GM12878 (cell line): Measurements from ENCODE around the gene DIP2C. TPM values are rescaled to one million over a fixed set of nuclear protein-coding genes. Genes with fewer than 3 reads are reported as not detected.

Experiments used
- ATAC-seq: fragments of 200-7000 bp; cut with Tn5 transposase; 3 replicates; pipeline ENCODE4 v1.9.1; 2020; ENCODE audit warnings: mild to moderate bottlenecking, moderate library complexity
- BruUV-seq: library from RNA; stranded (reverse); fragments of 400-500 nt; replicated peaks from 2 replicates; lab custom pipeline; 2021; lab: Mats Ljungman, UMichigan
- CTCF ChIA-PET: fragments of 300-600 bp; sonication (Branson Sonifier 250); formaldehyde crosslinking; extraction: SDS; loops from one replicate; lab custom pipeline; 2021; ENCODE audit warnings: inconsistent platforms; lab: Yijun Ruan, JAX
- POLR2A ChIA-PET: fragments of 350-600 bp; formaldehyde crosslinking; extraction: SDS; loops from one replicate; lab custom pipeline; 2021; ENCODE audit warnings: inconsistent platforms; lab: Charles Lee
- RAD21 ChIA-PET: fragments of 300-600 bp; sonication (Branson Sonifier 250); formaldehyde crosslinking; loops from one replicate; lab custom pipeline; 2023; ENCODE audit warnings: antibody characterized with exemption; ENCODE audit not compliant: unreplicated experiment; lab: Charles Lee
- SMC1A ChIA-PET: fragments of 300-600 bp; sonication (Branson Sonifier 250); formaldehyde crosslinking; loops from one replicate; lab custom pipeline; 2023; ENCODE audit not compliant: unreplicated experiment, uncharacterized antibody; lab: Charles Lee
- DNase-seq: peaks from one replicate; pipeline ENCODE4 v3.0.0-alpha.2; 2011; ENCODE audit warnings: low read depth, low spot score
- FAIRE-seq: peaks from 3 replicates; lab custom pipeline; 2011; peaks lifted over from hg19 to GRCh38; lab: Jason Lieb, UNC
- H2AFZ ChIP-seq: 2 replicates; pipeline ENCODE4 v1.6.0; 2011; ENCODE audit warnings: low read depth, low read length, control low read depth; ENCODE audit not compliant: control insufficient read depth
- H3K27ac ChIP-seq: 2 replicates; pipeline ENCODE4 v1.5.1; 2011; ENCODE audit warnings: control low read depth; ENCODE audit not compliant: control insufficient read depth, insufficient read depth
- H3K27me3 ChIP-seq, 2 experiments: replicated peaks in 1 of 2; 2 replicates each; pipeline versions ENCODE4 v1.6.0 to v1.6.1; 2011; ENCODE audit warnings: low read length in 1 of 2; ENCODE audit not compliant: control insufficient read depth in 2 of 2, insufficient read depth in 2 of 2
- H3K36me3 ChIP-seq, 2 experiments: 2 replicates each; pipeline ENCODE4 v1.5.1; 2011; ENCODE audit warnings: low read length in 1 of 2; ENCODE audit not compliant: control insufficient read depth in 2 of 2, insufficient read depth in 2 of 2
- H3K4me1 ChIP-seq: 2 replicates; pipeline ENCODE4 v1.6.1; 2011; ENCODE audit warnings: mild to moderate bottlenecking, low read length, moderate library complexity, mixed read lengths; ENCODE audit not compliant: control insufficient read depth, insufficient read depth
- H3K4me2 ChIP-seq: 2 replicates; pipeline ENCODE4 v1.6.0; 2011; ENCODE audit warnings: control low read depth; ENCODE audit not compliant: control insufficient read depth, insufficient read depth
- H3K4me3 ChIP-seq: fragments of 200-600 bp; sonication (generic); 2 replicates; pipeline ENCODE4 v1.5.1; 2016
- H3K79me2 ChIP-seq: 2 replicates; pipeline ENCODE4 v1.6.0; 2011; ENCODE audit warnings: low read length; ENCODE audit not compliant: control insufficient read depth, insufficient read depth
- H3K9ac ChIP-seq: 2 replicates; pipeline ENCODE4 v1.8.0; 2011; ENCODE audit warnings: low read length, control low read depth, mixed read lengths; ENCODE audit not compliant: control insufficient read depth, insufficient read depth
- H3K9me3 ChIP-seq: replicated peaks from 3 replicates; pipeline ENCODE4 v1.5.1; 2011; ENCODE audit warnings: mild to moderate bottlenecking, low read length; ENCODE audit not compliant: control insufficient read depth, insufficient read depth
- H4K20me1 ChIP-seq: 2 replicates; pipeline ENCODE4 v1.6.0; 2011; ENCODE audit not compliant: control insufficient read depth, insufficient read depth
- CHD4 ChIP-seq: fragments of 200-600 bp; sonication (generic); IDR thresholded peaks from 2 replicates; pipeline ENCODE4 v1.6.1; 2016; ENCODE audit warnings: mild to moderate bottlenecking
- E2F8 ChIP-seq: fragments of 450-650 bp; IDR thresholded peaks from 2 replicates; pipeline ENCODE4 v1.6.1; 2018; ENCODE audit warnings: mild to moderate bottlenecking, low read depth, moderate library complexity; ENCODE audit not compliant: partially characterized antibody
- EP300 ChIP-seq, 2 experiments: fragments of 150-350 bp in 1 of 2; IDR thresholded peaks; 2 replicates each; pipeline ENCODE4 v1.6.1; 2011 to 2012; ENCODE audit warnings: low read depth in 2 of 2, low read length in 2 of 2, borderline replicate concordance in 1 of 2, improper control_type of control experiment in 1 of 2, inconsistent platforms in 1 of 2; ENCODE audit not compliant: control insufficient read depth in 1 of 2
- ESRRA ChIP-seq: IDR thresholded peaks from 2 replicates; pipeline ENCODE4 v1.6.1; 2012; ENCODE audit warnings: mild to moderate bottlenecking, low read length, improper control_type of control experiment
- ETV6 ChIP-seq, 2 experiments: fragments of 450-650 bp in 1 of 2; IDR thresholded peaks in 1 of 2; conservative IDR thresholded peaks in 1 of 2; 2 replicates each; pipeline ENCODE4 v1.6.1; 2014; ENCODE audit warnings: antibody characterized with exemption in 1 of 2, borderline replicate concordance in 1 of 2, low read depth in 1 of 2, mild to moderate bottlenecking in 1 of 2, moderate library complexity in 1 of 2
- EZH2 ChIP-seq: IDR thresholded peaks from 2 replicates; pipeline ENCODE4 v1.6.1; 2012; ENCODE audit warnings: low read depth, mild to moderate bottlenecking, control low read depth, inconsistent platforms, low read length, borderline replicate concordance; ENCODE audit not compliant: control insufficient read depth
- NBN ChIP-seq: fragments of 450-650 bp; IDR thresholded peaks from 2 replicates; pipeline ENCODE4 v1.6.1; 2016
- NRF1 ChIP-seq: conservative IDR thresholded peaks from 2 replicates; pipeline ENCODE4 v1.6.1; 2011; ENCODE audit warnings: mild to moderate bottlenecking, low read depth, low read length, improper control_type of control experiment
- SKIL ChIP-seq: fragments of 450-650 bp; IDR thresholded peaks from 2 replicates; pipeline ENCODE4 v1.6.1; 2017; ENCODE audit warnings: mild to moderate bottlenecking, low read depth, inconsistent platforms; ENCODE audit not compliant: poor library complexity, severe bottlenecking
- TCF3 ChIP-seq: IDR thresholded peaks from 2 replicates; pipeline ENCODE4 v1.6.1; 2012; ENCODE audit warnings: low read depth, mild to moderate bottlenecking, low read length, borderline replicate concordance; ENCODE audit not compliant: insufficient read depth
- ZNF592 ChIP-seq: fragments of 450-650 bp; IDR thresholded peaks from 2 replicates; pipeline ENCODE4 v1.6.1; 2017; ENCODE audit warnings: mild to moderate bottlenecking, moderate library complexity
- ZSCAN29 ChIP-seq: fragments of 450-650 bp; IDR thresholded peaks from 2 replicates; pipeline ENCODE4 v1.6.1; 2017; ENCODE audit warnings: mild to moderate bottlenecking, moderate library complexity
- WGBS: methylation state at CpG from one replicate; pipeline ENCODE4 v1.1.6; 2016; ENCODE audit warnings: low lambda C conversion rate; ENCODE audit not compliant: insufficient replicate concordance, insufficient coverage; ENCODE audit errors: missing lambda C conversion rate; 5-methylcytosine and 5-hydroxymethylcytosine counted together
- in situ Hi-C: fragments of 300-500 bp; cut with MboI; formaldehyde crosslinking; loops from 9 replicates; pipeline ENCODE4 v1.14.3; 2018; ENCODE audit warnings: mixed read lengths
- intact Hi-C: fragments of 100-400 bp; cut with micrococcal nuclease; formaldehyde crosslinking; loops from one replicate; pipeline ENCODE4 v1.14.2; 2022; ENCODE audit not compliant: unreplicated experiment
- polyA plus RNA-seq, 11 experiments: library from polyadenylated mRNA; depleted of rRNA in 4 of 11; unstranded in 6 of 11; stranded (reverse) in 5 of 11; fragments of >200 nt; fragmentation: Nextera tagmentation in 4 of 11; fragmentation: Illumina TruSeq in 1 of 11; extraction: Ambion mirVana in 4 of 11; extraction: Trizol in 1 of 11; gene quantifications; 1 replicate in 1 of 11; 2 replicates in 10 of 11; pipeline versions ENCODE4 v1.2.1 to v1.2.3, GENCODE V29; 2011 to 2016; ENCODE audit warnings: inconsistent platforms in 2 of 11, missing spikeins in 2 of 11, low read depth in 1 of 11
- total RNA-seq, 4 experiments: library from RNA; depleted of rRNA in 3 of 4; stranded (reverse); fragments of >200 nt in 3 of 4; fragmentation: Illumina TruSeq in 1 of 4; extraction: Trizol in 1 of 4; gene quantifications; 2 replicates each; pipeline versions ENCODE4 v1.2.1 to v1.2.3, GENCODE V29; 2013 to 2021

The DIP2C gene
- total and polyA plus RNA-seq, 10 of the 15 experiments (the other 5 are each of a cell fraction or from before 2014, with no cell fraction given), result 0.01 to 0.10 (median 0.06) TPM

GRCh38 chr10:525565-526315 lies 163.7 kb downstream of the DIP2C start:
- ChIA-PET POLR2A (no interaction called here), SMC1A (no interaction called here), RAD21 (no interaction called here), CTCF (interaction anchor here (1.6 kb wide), 1 partner anchor 13 kb away, joined by 3 read pairs; no protein-coding TSS in a partner anchor)
- H3K9me3 ChIP-seq, result no peaks in the 10 kb centered on the region
- no peak for DNase-seq
- no TSS peak for BruUV-seq
- no peak for ATAC-seq
- no peak for FAIRE-seq
- peaks cover 0 to 1% of the 10 kb centered on the region in 2 experiments; a peak in 2 of 4 replicates for H3K27me3 ChIP-seq
- H3K4me3 ChIP-seq, result no peak overlapping the region
- no peak overlapping the region for H3K9ac ChIP-seq
- in situ Hi-C loops (no loop called here), intact Hi-C loops (no loop called here)
- H2AFZ ChIP-seq, result no peak overlapping the region
- H4K20me1 ChIP-seq, result no peaks in the 10 kb centered on the region
- whole genome bisulfite sequencing, result 65% methylated on average over 17 of the region's 17 CpGs
- H3K27ac ChIP-seq, result no peak overlapping the region
- no peaks in the 10 kb centered on the region for H3K79me2 ChIP-seq
- no peak overlapping the region for H3K4me2 ChIP-seq
- no peaks in the 10 kb centered on the region for H3K4me1 ChIP-seq
- TF ChIP-seq NRF1, result no peak
- no peak for TF ChIP-seq EP300 (IDR thresholded peaks at IDR 0.05; ENCODE audit: borderline replicate concordance in 1 of 2, control insufficient read depth in 1 of 2, low read depth in 2 of 2, low read length in 2 of 2)
- no peak for TF ChIP-seq CHD4
- TF ChIP-seq ZSCAN29, result no peak
- TF ChIP-seq TCF3, result no peak
- TF ChIP-seq ESRRA, result no peak
- no peak for TF ChIP-seq ETV6 (conservative IDR thresholded peaks at IDR 0.05 in 1 of 2, IDR thresholded peaks at IDR 0.05 in 1 of 2; ENCODE audit: borderline replicate concordance in 1 of 2, low read depth in 1 of 2)
- no peak for TF ChIP-seq ZNF592
- TF ChIP-seq SKIL, result no peak
- no peak for TF ChIP-seq E2F8
- TF ChIP-seq EZH2, result no peak
- TF ChIP-seq NBN, result no peak
- no peaks in the 10 kb centered on the region for H3K36me3 ChIP-seq
